Kidney epithelial cell (primary cell): ENCODE data around the gene OR4E2. TPM values are rescaled to one million over a fixed set of nuclear protein-coding genes. Genes with fewer than 3 reads are reported as not detected.
A peak's percentile ranks its signal among the peaks of the same experiment; 100 is the strongest.

Experiments
- DNase-seq: peaks from one replicate; pipeline ENCODE4 v3.0.0-alpha.2; 2010; ENCODE audit warnings: low read depth
- H3K27me3 ChIP-seq: 2 replicates; pipeline ENCODE4 v1.6.0; 2011; ENCODE audit warnings: low read length; ENCODE audit not compliant: control insufficient read depth, insufficient read depth
- H3K36me3 ChIP-seq: 2 replicates; pipeline ENCODE4 v1.5.1; 2011; ENCODE audit warnings: low read length; ENCODE audit not compliant: control insufficient read depth, insufficient read depth
- H3K4me3 ChIP-seq: 2 replicates; pipeline ENCODE4 v1.5.1; 2011; ENCODE audit warnings: low read depth, mild to moderate bottlenecking, control low read depth, low read length
- CTCF ChIP-seq: IDR thresholded peaks from 2 replicates; pipeline ENCODE4 v1.5.1; 2011; ENCODE audit warnings: mild to moderate bottlenecking, moderate library complexity, low read length, control low read depth, inconsistent platforms; ENCODE audit not compliant: insufficient read depth, poor library complexity, severe bottlenecking
- total RNA-seq: library from RNA; depleted of rRNA; stranded (reverse); fragments of >200 nt; gene quantifications from 2 replicates; pipeline ENCODE4 v1.2.3, GENCODE V29; 2015

OR4E2 gene
- total RNA-seq, 1 donor from 2014 or later = not detected

GRCh38 chr14:21654215-21654614, 580 bp downstream of the OR4E2 start:
- TF ChIP-seq CTCF = no peak
- no peak overlapping the region for H3K4me3 ChIP-seq
- no peak for DNase-seq

DNA sequence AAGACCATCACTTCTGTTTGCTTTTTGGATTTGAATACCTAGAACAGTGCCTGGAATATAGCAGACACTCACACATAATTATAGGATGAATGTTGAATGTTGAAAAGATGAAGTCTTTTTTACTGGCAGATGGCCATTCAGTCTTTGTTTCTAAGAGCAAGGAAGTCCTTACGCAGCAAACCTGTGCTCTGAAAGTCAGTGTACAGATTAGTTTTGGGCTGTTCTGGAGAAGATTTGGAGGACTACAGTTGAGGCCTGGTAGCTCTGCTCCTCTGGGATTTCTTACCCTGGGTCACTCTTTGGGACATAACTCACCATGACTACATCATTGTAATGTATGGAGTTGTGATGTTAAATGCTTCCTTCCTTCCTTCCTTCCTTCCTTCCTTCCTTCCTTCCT, 3.3 kb downstream of the OR4E2 start:
- DNase-seq = no peak
- no peak overlapping the region for H3K4me3 ChIP-seq
- H3K36me3 ChIP-seq = no peaks in the 10 kb centered on the region
- no peak for TF ChIP-seq CTCF
- H3K27me3 ChIP-seq = no peaks in the 10 kb centered on the region

More at GRCh38 chr14:21654215-21654614, 580 bp downstream of the OR4E2 start:
- no peaks in the 10 kb centered on the region for H3K27me3 ChIP-seq
- no peaks in the 10 kb centered on the region for H3K36me3 ChIP-seq

DNA sequence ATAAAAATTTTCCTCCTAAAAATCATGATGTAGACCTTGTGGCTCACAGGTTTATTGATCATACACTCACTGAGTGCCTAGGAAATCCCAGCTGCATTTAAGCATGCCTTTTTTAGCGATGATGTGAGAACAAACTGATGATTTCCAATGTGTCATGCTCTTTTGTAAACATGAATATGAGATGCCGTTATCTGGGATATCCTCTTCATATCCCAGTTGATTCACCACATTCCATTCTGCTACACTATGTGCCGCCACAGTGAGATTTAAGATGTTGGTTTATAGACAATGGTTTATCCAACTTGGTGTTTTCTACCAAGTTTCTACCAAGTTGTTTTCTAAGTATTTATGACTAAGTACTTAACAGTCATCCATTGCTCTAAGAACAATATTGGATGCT, 14.7 kb downstream of the OR4E2 start:
- TF ChIP-seq CTCF = no peak
- Histone ChIP-seq H3K27me3 (no peaks in the 10 kb centered on the region), H3K36me3 (no peaks in the 10 kb centered on the region), H3K4me3 (no peak overlapping the region)
- DNase-seq = peak; percentile 26

- DNase-seq = no peak
- no peak for TF ChIP-seq CTCF
- no peaks in the 10 kb centered on the region for H3K27me3 ChIP-seq
- H3K4me3 ChIP-seq = no peak overlapping the region
- H3K36me3 ChIP-seq = no peaks in the 10 kb centered on the region
Measured at GRCh38 chr14:21669284-21669683, 15.6 kb downstream of the OR4E2 start.

- no peak for TF ChIP-seq CTCF
- Histone ChIP-seq H3K27me3 (no peaks in the 10 kb centered on the region), H3K4me3 (no peak overlapping the region), H3K36me3 (no peaks in the 10 kb centered on the region)
- DNase-seq = no peak
Measured at GRCh38 chr14:21671371-21671770, 17.7 kb downstream of the OR4E2 start.

- no peak for TF ChIP-seq CTCF
- no peaks in the 10 kb centered on the region for H3K36me3 ChIP-seq
- H3K27me3 ChIP-seq = no peaks in the 10 kb centered on the region
- no peak for DNase-seq
- no peak overlapping the region for H3K4me3 ChIP-seq
Measured at GRCh38 chr14:21672116-21672515, 18.5 kb downstream of the OR4E2 start.
